ENCODE results near the gene KRTAP10-11.

Gene KRTAP10-11

GRCh38 chr21:44653656-44654575 is 7.7 kb downstream of the KRTAP10-11 start:
- H3K36me3 ChIP-seq (ENCODE audit: insufficient read depth, low read length), result no peaks in the 10 kb centered on the region; the same call in 1 of the 2 replicates
- H3K9me3 ChIP-seq (ENCODE audit: low read length), result 0 out of 2 replicates have a peak, but pooled peaks cover 2% of the 10 kb centered on the region
- no peaks in the 10 kb centered on the region for H4K20me1 ChIP-seq (ENCODE audit: insufficient read depth, low read length)
- no peaks in the 10 kb centered on the region for H3K79me2 ChIP-seq (ENCODE audit: insufficient read depth, low read length)
- H3K27ac ChIP-seq (ENCODE audit: low read depth, low read length, poor library complexity, severe bottlenecking), result no peak overlapping the region
- no peak overlapping the region for H2AFZ ChIP-seq (ENCODE audit: low read length)
- no peaks in the 10 kb centered on the region for H3F3A ChIP-seq (ENCODE audit: insufficient read depth, low read length)
- no peak overlapping the region for H3K4me2 ChIP-seq (ENCODE audit: low read length)
- TF ChIP-seq EZH2 (IDR thresholded peaks at IDR 0.05; ENCODE audit: borderline replicate concordance, low read length), result no peak
- TF ChIP-seq, protein P1, sequence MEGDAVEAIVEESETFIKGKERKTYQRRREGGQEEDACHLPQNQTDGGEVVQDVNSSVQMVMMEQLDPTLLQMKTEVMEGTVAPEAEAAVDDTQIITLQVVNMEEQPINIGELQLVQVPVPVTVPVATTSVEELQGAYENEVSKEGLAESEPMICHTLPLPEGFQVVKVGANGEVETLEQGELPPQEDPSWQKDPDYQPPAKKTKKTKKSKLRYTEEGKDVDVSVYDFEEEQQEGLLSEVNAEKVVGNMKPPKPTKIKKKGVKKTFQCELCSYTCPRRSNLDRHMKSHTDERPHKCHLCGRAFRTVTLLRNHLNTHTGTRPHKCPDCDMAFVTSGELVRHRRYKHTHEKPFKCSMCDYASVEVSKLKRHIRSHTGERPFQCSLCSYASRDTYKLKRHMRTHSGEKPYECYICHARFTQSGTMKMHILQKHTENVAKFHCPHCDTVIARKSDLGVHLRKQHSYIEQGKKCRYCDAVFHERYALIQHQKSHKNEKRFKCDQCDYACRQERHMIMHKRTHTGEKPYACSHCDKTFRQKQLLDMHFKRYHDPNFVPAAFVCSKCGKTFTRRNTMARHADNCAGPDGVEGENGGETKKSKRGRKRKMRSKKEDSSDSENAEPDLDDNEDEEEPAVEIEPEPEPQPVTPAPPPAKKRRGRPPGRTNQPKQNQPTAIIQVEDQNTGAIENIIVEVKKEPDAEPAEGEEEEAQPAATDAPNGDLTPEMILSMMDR (IDR thresholded peaks at IDR 0.05; ENCODE audit: low read length), result no peak
- H3K4me1 ChIP-seq (ENCODE audit: insufficient read depth, low read length, severe bottlenecking), result no peaks in the 10 kb centered on the region
- H3K9ac ChIP-seq (ENCODE audit: low read length), result no peak overlapping the region
- no peaks in the 10 kb centered on the region for H3K9me2 ChIP-seq (ENCODE audit: low read depth, low read length)
- peaks cover 12% of the 10 kb centered on the region; the same call in 1 of the 2 replicates for H3K27me3 ChIP-seq (ENCODE audit: insufficient read depth, low read length)
- H3K4me3 ChIP-seq (ENCODE audit: low read depth, low read length, poor library complexity, severe bottlenecking), result no peak overlapping the region

DNA sequence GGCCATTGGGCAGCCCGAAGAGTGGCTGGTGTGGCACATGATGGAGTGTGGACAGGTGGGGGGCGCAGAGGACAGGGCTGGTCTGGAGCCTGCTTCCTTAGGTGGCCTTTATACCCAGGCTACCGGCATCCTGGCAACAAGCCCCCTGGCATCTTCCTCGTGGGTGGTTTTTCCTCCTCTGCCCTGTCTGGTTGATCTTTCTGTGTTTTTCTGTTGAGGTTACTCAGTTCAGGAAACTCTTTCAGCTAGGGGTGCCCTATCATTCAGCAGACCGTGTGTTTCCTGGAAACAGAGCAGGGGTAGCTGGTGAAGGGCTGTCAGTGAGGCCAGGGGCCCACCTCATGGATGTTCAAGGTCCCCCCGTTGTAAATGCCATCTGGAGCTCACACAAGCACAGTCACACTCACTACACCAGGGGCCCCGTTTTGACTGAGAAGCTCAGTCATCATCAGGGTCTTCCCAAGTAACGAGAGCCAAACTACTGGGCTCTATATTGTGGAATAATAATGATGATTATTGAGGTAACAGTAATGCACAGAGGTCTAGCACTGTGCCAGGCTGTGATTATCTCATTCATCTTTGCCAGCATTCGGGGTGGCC is 8.5 kb downstream of the KRTAP10-11 start, which contains the start of gene KRTAP12-4:
Gene KRTAP12-4 (minus strand): TSS at position 84 of the 600 bp plus-strand sequence. CDS start 45 bp downstream, at position 39.
- TF ChIP-seq, protein P1 (IDR thresholded peaks at IDR 0.05; ENCODE audit: low read length), result no peak
- no peak for TF ChIP-seq EZH2 (IDR thresholded peaks at IDR 0.05; ENCODE audit: borderline replicate concordance, low read length)
- H3F3A ChIP-seq (ENCODE audit: insufficient read depth, low read length), result no peaks in the 10 kb centered on the region
- peaks cover 12% of the 10 kb centered on the region; the same call in 1 of the 2 replicates for H3K27me3 ChIP-seq (ENCODE audit: insufficient read depth, low read length)
- H3K9me3 ChIP-seq (ENCODE audit: low read length), result 0 out of 2 replicates have a peak, but pooled peaks cover 2% of the 10 kb centered on the region
- H3K36me3 ChIP-seq (ENCODE audit: insufficient read depth, low read length), result no peaks in the 10 kb centered on the region; the same call in 1 of the 2 replicates
- no peak within 1 kb of the TSS for H3K27ac ChIP-seq (ENCODE audit: low read depth, low read length, poor library complexity, severe bottlenecking)
- no peak within 1 kb of the TSS for H2AFZ ChIP-seq (ENCODE audit: low read length)
- H3K9ac ChIP-seq (ENCODE audit: low read length), result no peak within 1 kb of the TSS
- no peaks in the 10 kb centered on the region for H3K9me2 ChIP-seq (ENCODE audit: low read depth, low read length)
- no peaks in the 10 kb centered on the region for H4K20me1 ChIP-seq (ENCODE audit: insufficient read depth, low read length)
- H3K4me1 ChIP-seq (ENCODE audit: insufficient read depth, low read length, severe bottlenecking), result no peaks in the 10 kb centered on the region
- H3K4me2 ChIP-seq (ENCODE audit: low read length), result no peak within 1 kb of the TSS
- no peak within 1 kb of the TSS for H3K4me3 ChIP-seq (ENCODE audit: low read depth, low read length, poor library complexity, severe bottlenecking)
- no peaks in the 10 kb centered on the region for H3K79me2 ChIP-seq (ENCODE audit: insufficient read depth, low read length)

- Histone ChIP-seq H3K4me3 (ENCODE audit: low read depth, low read length, poor library complexity, severe bottlenecking) (no peak overlapping the region), H3F3A (ENCODE audit: insufficient read depth, low read length) (no peaks in the 10 kb centered on the region), H3K36me3 (ENCODE audit: insufficient read depth, low read length) (no peaks in the 10 kb centered on the region; the same call in 1 of the 2 replicates), H3K79me2 (ENCODE audit: insufficient read depth, low read length) (no peaks in the 10 kb centered on the region), H3K4me1 (ENCODE audit: insufficient read depth, low read length, severe bottlenecking) (no peaks in the 10 kb centered on the region), H3K27me3 (ENCODE audit: insufficient read depth, low read length) (peaks cover 12% of the 10 kb centered on the region; the same call in 1 of the 2 replicates), H3K4me2 (ENCODE audit: low read length) (no peak overlapping the region), H4K20me1 (ENCODE audit: insufficient read depth, low read length) (no peaks in the 10 kb centered on the region), H2AFZ (ENCODE audit: low read length) (no peak overlapping the region), H3K9me2 (ENCODE audit: low read depth, low read length) (no peaks in the 10 kb centered on the region), H3K9me3 (ENCODE audit: low read length) (0 out of 2 replicates have a peak, but pooled peaks cover 2% of the 10 kb centered on the region), H3K27ac (ENCODE audit: low read depth, low read length, poor library complexity, severe bottlenecking) (no peak overlapping the region), H3K9ac (ENCODE audit: low read length) (no peak overlapping the region)
- TF ChIP-seq EZH2 (IDR thresholded peaks at IDR 0.05; ENCODE audit: borderline replicate concordance, low read length), result no peak
- TF ChIP-seq, protein P1 (IDR thresholded peaks at IDR 0.05; ENCODE audit: low read length), result no peak
These were observed 10.7 kb downstream of the KRTAP10-11 start for GRCh38 chr21:44656868-44657267.

All from OCI-LY1 (cell line).